Activated CD8-positive, alpha-beta memory T cell treated with anti-CD3 and anti-CD28 coated beads, Interleukin-2, amount 10 ng/mL, durations not matched to agents 7 days and 5 days (primary cell): ENCODE measurements around the gene ZNF136. TPM values are rescaled to one million over a fixed set of nuclear protein-coding genes. Genes with fewer than 3 reads are reported as not detected.

Source experiments
- ATAC-seq: fragments of 150-1000 bp; cut with Tn5 transposase; one replicate; pipeline ENCODE4 v1.10.0; 2021; ENCODE audit warnings: moderate library complexity
- CTCF ChIA-PET: fragments of 350-600 bp; sonication (Branson Sonifier 250); formaldehyde crosslinking; loops from one replicate; lab custom pipeline; 2021; ENCODE audit warnings: antibody characterized with exemption; lab: Charles Lee
- DNase-seq: peaks from one replicate; pipeline ENCODE4 v3.0.0-alpha.2; 2020
- H3K27ac Mint-ChIP-seq: one replicate; pipeline ENCODE4 v1.8.0; 2021; ENCODE audit warnings: mild to moderate bottlenecking, mixed read lengths
- H3K27me3 Mint-ChIP-seq: one replicate; pipeline ENCODE4 v1.8.0; 2021; ENCODE audit warnings: mixed read lengths
- H3K36me3 Mint-ChIP-seq: one replicate; pipeline ENCODE4 v1.8.0; 2021; ENCODE audit warnings: mild to moderate bottlenecking, mixed read lengths
- H3K4me1 Mint-ChIP-seq: one replicate; pipeline ENCODE4 v1.8.0; 2021; ENCODE audit warnings: mixed read lengths
- H3K4me3 Mint-ChIP-seq: one replicate; pipeline ENCODE4 v1.8.0; 2021; ENCODE audit warnings: mild to moderate bottlenecking, moderate library complexity, mixed read lengths
- H3K9me3 Mint-ChIP-seq: one replicate; pipeline ENCODE4 v1.8.0; 2022; ENCODE audit warnings: low read depth, mixed read lengths
- total RNA-seq, 2 experiments: library from RNA; stranded (reverse); gene quantifications; one replicate each; pipeline ENCODE4 v1.2.3, GENCODE V29; 2021

ZNF136 gene
- total RNA-seq, 2 experiments from 2014 or later = 11.3 to 12.9 TPM

DNA sequence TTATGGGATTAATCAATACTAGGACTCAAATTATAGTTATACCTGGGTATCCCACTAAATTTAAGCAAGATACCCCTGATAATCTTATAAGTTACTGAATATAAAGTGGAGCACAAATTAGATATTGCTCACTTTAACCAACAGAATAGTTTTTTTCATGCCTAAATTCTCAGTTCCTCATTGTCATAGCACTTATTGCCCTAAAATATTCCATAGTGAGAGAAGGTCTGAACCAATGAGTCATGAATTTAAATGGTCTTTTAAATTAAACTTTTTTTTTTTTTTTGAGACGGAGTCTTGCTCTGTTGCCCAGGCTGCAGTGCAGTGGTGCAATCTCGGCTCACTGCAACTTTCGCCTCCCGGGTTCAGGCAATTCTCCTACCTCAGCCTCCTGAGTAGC, 42.4 kb downstream of the ZNF136 start:
- CTCF ChIA-PET = no interaction called here
- peaks cover 40% of the 10 kb centered on the region for H3K9me3 Mint-ChIP-seq

DNA sequence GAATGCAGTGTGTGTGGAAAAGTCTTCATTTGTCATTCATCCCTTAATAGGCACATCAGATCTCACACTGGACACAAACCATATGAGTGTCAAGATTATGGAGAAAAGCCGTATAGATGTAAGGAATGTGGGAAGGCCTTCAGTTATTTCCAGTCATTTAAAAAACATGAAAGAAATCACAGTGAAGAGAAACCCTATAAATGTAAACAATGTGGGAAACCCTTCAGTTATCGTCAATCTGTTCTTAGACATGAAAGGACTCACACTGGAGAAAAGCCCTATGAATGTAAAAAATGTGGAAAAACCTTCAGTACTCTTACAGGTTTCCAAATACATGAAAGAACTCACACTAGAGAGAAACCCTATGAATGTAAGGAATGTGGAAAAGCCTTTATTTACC, 45.3 kb downstream of the ZNF136 start:
- H3K4me3 Mint-ChIP-seq = no peak overlapping the region
- H3K9me3 Mint-ChIP-seq = peaks cover 43% of the 10 kb centered on the region
- CTCF ChIA-PET = no interaction called here
- H3K4me1 Mint-ChIP-seq = no peaks in the 10 kb centered on the region
- no peak overlapping the region for H3K27ac Mint-ChIP-seq
- H3K27me3 Mint-ChIP-seq = no peaks in the 10 kb centered on the region
- H3K36me3 Mint-ChIP-seq = peaks cover 28% of the 10 kb centered on the region
- DNase-seq (no peak), ATAC-seq (no peak)

More for the DNA sequence above, 42.4 kb downstream of the ZNF136 start:
- no peak for DNase-seq
- Mint-ChIP-seq H3K27me3 (no peaks in the 10 kb centered on the region), H3K36me3 (peaks cover 30% of the 10 kb centered on the region), H3K4me3 (no peak overlapping the region), H3K4me1 (no peaks in the 10 kb centered on the region), H3K27ac (no peak overlapping the region)
- ATAC-seq = no peak

GRCh38 chr19:12217332-12217731, 54.4 kb downstream of the ZNF136 start:
- Mint-ChIP-seq H3K4me1 (no peaks in the 10 kb centered on the region), H3K27ac (no peak overlapping the region), H3K4me3 (no peak overlapping the region), H3K9me3 (peaks cover 32% of the 10 kb centered on the region), H3K36me3 (peaks cover 21% of the 10 kb centered on the region), H3K27me3 (no peaks in the 10 kb centered on the region)
- no peak for ATAC-seq
- CTCF ChIA-PET = no interaction called here
- no peak for DNase-seq

DNA sequence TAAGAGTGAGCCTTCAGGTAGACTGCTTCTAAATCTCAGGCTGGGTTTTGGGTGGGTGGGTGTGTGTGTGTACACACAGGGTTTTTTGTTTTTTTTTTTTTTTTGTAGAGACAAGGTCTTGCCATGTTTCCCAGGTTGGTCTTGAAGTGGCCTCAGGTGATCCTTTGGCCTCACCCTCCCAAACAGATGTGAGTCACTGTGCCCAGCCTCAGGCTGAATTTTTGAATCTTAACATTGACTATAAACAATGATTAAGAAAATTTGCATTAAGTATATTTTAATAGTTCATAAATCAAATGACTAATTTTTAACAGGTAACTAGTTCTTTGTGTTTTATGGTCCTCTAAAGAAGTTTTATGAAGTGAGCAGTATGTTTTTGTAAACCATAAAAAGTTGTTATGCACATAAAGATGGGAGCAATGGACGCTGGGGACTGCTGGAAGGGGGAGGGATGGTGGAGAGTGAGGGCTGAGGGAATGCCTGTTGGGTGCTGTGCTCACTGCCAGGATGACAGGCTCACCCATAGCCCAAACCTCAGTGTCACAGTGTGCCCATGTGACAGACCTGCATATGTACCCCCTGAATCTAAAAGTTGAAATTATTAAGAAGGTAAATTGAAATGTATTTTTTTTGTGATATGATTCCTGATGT, 60.2 kb downstream of the ZNF136 start:
- Mint-ChIP-seq H3K4me3 (no peak overlapping the region), H3K27me3 (no peaks in the 10 kb centered on the region), H3K4me1 (no peaks in the 10 kb centered on the region), H3K36me3 (peaks cover 14% of the 10 kb centered on the region), H3K9me3 (peaks cover 21% of the 10 kb centered on the region), H3K27ac (no peak overlapping the region)
- CTCF ChIA-PET = no interaction called here
- DNase-seq (no peak), ATAC-seq (no peak)

DNA sequence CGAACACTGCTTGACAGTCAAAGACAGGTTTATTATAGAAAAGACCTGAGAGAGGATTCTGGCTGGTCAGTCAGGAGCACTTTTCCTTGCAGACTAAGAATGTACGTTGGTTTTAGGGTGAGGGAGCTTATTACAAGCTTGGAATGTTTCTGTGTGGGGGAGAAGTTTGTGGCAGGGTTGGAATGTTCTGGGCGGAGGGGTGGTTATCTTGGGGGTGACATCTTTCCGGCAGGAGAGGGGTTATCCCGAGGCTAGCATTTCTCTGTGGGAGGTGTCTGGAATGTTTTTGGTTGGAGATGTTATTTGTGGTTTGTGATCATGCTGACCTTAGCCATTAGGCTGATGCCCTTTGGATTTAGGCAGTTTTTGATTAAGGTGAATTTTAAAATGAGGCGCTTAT, 61.8 kb downstream of the ZNF136 start:
- Mint-ChIP-seq H3K27ac (no peak overlapping the region), H3K4me3 (no peak overlapping the region), H3K36me3 (peaks cover 14% of the 10 kb centered on the region), H3K27me3 (no peaks in the 10 kb centered on the region), H3K9me3 (peaks cover 21% of the 10 kb centered on the region), H3K4me1 (no peaks in the 10 kb centered on the region)
- CTCF ChIA-PET = no interaction called here
- DNase-seq (no peak), ATAC-seq (no peak)

DNA sequence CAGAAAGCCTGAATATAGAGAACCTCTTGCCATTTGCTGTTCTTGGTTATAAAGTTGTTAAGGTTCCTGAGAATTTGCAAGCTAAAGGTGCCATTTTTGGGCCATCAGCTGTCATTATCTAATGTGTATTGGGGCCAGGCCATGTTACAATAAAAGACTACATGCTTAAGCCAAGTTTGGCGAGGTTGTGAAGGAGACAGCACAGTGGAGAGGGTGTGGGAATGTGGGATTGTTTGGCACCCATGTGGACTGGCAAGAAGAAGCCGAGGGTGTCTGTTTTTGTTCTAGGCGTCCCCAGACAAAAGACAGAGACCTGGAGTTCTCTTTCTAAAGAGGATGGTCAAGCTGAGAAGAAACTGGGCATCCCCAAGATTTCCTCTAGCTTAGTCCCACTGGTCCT, 67.1 kb downstream of the ZNF136 start:
- ATAC-seq (no peak), DNase-seq (no peak)
- H3K36me3 Mint-ChIP-seq = peaks cover 20% of the 10 kb centered on the region
- CTCF ChIA-PET = no interaction called here
- no peaks in the 10 kb centered on the region for H3K4me1 Mint-ChIP-seq
- no peaks in the 10 kb centered on the region for H3K27me3 Mint-ChIP-seq
- H3K27ac Mint-ChIP-seq = no peak overlapping the region
- H3K9me3 Mint-ChIP-seq = peaks cover 22% of the 10 kb centered on the region
- H3K4me3 Mint-ChIP-seq = no peak overlapping the region

GRCh38 chr19:12230751-12231733, 68.1 kb downstream of the ZNF136 start:
- Mint-ChIP-seq H3K9me3 (peaks cover 21% of the 10 kb centered on the region), H3K4me3 (no peak overlapping the region), H3K36me3 (peaks cover 22% of the 10 kb centered on the region), H3K27ac (no peak overlapping the region), H3K27me3 (no peaks in the 10 kb centered on the region), H3K4me1 (no peaks in the 10 kb centered on the region)
- DNase-seq (no peak), ATAC-seq (no peak)
- CTCF ChIA-PET = no interaction called here

GRCh38 chr19:12232961-12233360, 70.1 kb downstream of the ZNF136 start:
- no peak for ATAC-seq
- Mint-ChIP-seq H3K27me3 (no peaks in the 10 kb centered on the region), H3K36me3 (peaks cover 22% of the 10 kb centered on the region), H3K9me3 (peaks cover 19% of the 10 kb centered on the region), H3K27ac (no peak overlapping the region), H3K4me1 (no peaks in the 10 kb centered on the region), H3K4me3 (no peak overlapping the region)
- no peak for DNase-seq
- CTCF ChIA-PET = no interaction called here

DNA sequence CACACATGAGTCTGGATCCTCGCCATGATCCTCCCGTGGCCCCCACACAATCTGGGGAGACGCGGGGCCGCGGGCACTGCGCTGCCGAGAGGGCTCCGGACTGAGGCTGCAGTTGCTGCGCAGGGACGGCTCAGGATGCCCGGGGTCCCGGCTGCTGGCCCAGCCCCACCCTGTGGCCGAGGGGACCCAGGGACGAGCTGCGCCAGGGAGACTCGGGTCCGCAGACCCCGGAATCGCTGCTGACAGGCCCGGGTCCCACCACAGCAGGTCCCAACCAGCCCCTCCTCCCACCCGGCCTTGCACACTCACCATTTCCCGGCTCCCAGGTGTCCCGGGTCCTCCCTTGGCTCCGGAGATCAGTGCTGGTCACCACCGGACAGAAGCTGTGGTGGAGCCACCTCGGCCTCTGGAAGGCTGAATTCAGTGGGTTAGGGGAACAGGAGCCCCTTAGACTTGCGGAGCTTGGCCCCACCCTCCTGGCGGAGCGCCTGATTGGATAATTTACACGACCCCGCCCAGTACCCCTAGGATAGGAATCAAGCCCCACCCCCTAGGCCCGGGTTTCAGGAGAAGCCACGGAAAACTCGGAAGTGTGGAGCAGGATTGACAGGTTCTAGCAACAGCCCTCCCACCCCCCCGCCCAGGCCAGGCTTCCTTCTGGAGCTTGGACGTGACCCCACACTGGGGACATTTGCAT, 74.4 kb downstream of the ZNF136 start:
- Mint-ChIP-seq H3K9me3 (peaks cover 11% of the 10 kb centered on the region), H3K4me3 (no peak overlapping the region), H3K27me3 (no peaks in the 10 kb centered on the region), H3K27ac (no peak overlapping the region), H3K4me1 (no peaks in the 10 kb centered on the region), H3K36me3 (peaks cover 15% of the 10 kb centered on the region)
- CTCF ChIA-PET = no interaction called here
- DNase-seq (no peak), ATAC-seq (no peak)

Other genes with a start within 250 kb of the ZNF136 start
- gene ZNF700, start 238.0 kb upstream of the ZNF136 start, total RNA-seq = 10 to 100 TPM; 16.9 to 24.1 TPM
- under 1 TPM; 0.85 to 0.98 TPM for gene ZNF763, start 198.1 kb upstream of the ZNF136 start, total RNA-seq
- under 1 TPM; 0.20 to 0.82 TPM for gene ZNF433, start 127.4 kb upstream of the ZNF136 start, total RNA-seq
- under 1 TPM; 0.67 to 0.94 TPM for gene ZNF878, start 110.1 kb upstream of the ZNF136 start, total RNA-seq
- 1 to 10 TPM; 1.3 to 1.5 TPM for gene ZNF844, start 98.4 kb upstream of the ZNF136 start, total RNA-seq
- 1 to 10 TPM; 3.7 to 5.2 TPM for gene ZNF20, start 22.7 kb upstream of the ZNF136 start, total RNA-seq
- 1 to 10 TPM; 3.9 to 4.3 TPM for gene ZNF625, start 6.4 kb upstream of the ZNF136 start, total RNA-seq
- gene ZNF44, start 131.8 kb downstream of the ZNF136 start, total RNA-seq = 10 to 100 TPM in 1 of 2 experiments, 1 to 10 TPM in 1; 9.7 to 11.9 TPM
- 1 to 10 TPM; 2.4 to 3.3 TPM for gene ZNF563, start 170.5 kb downstream of the ZNF136 start, total RNA-seq
- under 1 TPM; 0.55 to 0.56 TPM for gene ZNF442, start 202.6 kb downstream of the ZNF136 start, total RNA-seq
- 1 to 10 TPM; 4.6 to 4.8 TPM for gene ZNF799, start 238.2 kb downstream of the ZNF136 start, total RNA-seq